Esophagus squamous epithelium (tissue), 4 donors: ENCODE results near the gene ERG28.

Source experiments
- POLR2A ChIP-seq, 4 donors: fragments of 450-650 bp; IDR thresholded peaks; one replicate each; pipeline ENCODE4 v1.6.1; 2017; ENCODE audit warnings: antibody characterized with exemption in 4 of 4, mild to moderate bottlenecking in 4 of 4, moderate library complexity in 3 of 4
- TF ChIP-seq, protein P1 (sequence below), 6 experiments: fragments of 450-650 bp in 4 of 6; fragments of 200-600 bp in 2 of 6; sonication (generic) in 2 of 6; IDR thresholded peaks; one replicate each; pipeline ENCODE4 v1.5.1; 2016 to 2019; ENCODE audit warnings: antibody characterized with exemption in 6 of 6, mild to moderate bottlenecking in 4 of 6, moderate library complexity in 4 of 6

GRCh38 chr14:75615200-75615599 lies 45.5 kb downstream of the ERG28 start:
- TF ChIP-seq, protein P1, sequence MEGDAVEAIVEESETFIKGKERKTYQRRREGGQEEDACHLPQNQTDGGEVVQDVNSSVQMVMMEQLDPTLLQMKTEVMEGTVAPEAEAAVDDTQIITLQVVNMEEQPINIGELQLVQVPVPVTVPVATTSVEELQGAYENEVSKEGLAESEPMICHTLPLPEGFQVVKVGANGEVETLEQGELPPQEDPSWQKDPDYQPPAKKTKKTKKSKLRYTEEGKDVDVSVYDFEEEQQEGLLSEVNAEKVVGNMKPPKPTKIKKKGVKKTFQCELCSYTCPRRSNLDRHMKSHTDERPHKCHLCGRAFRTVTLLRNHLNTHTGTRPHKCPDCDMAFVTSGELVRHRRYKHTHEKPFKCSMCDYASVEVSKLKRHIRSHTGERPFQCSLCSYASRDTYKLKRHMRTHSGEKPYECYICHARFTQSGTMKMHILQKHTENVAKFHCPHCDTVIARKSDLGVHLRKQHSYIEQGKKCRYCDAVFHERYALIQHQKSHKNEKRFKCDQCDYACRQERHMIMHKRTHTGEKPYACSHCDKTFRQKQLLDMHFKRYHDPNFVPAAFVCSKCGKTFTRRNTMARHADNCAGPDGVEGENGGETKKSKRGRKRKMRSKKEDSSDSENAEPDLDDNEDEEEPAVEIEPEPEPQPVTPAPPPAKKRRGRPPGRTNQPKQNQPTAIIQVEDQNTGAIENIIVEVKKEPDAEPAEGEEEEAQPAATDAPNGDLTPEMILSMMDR (IDR thresholded peaks at IDR 0.05): no peak
- TF ChIP-seq POLR2A (IDR thresholded peaks at IDR 0.05): no peak
